Middle frontal gyrus (tissue), 1 donor: ENCODE data around the gene SSBP1.
"Not testable (repeated sequence)": the region's sequence is repeated elsewhere in the genome, so short reads cannot be mapped to it uniquely, and the experiment has no call there.

ENCODE experiments used
- DNase-seq: peaks from one replicate; pipeline ENCODE4 v3.0.0-alpha.2; 2015; ENCODE audit warnings: low spot score; ENCODE audit errors: extremely low spot score

Gene SSBP1

DNA sequence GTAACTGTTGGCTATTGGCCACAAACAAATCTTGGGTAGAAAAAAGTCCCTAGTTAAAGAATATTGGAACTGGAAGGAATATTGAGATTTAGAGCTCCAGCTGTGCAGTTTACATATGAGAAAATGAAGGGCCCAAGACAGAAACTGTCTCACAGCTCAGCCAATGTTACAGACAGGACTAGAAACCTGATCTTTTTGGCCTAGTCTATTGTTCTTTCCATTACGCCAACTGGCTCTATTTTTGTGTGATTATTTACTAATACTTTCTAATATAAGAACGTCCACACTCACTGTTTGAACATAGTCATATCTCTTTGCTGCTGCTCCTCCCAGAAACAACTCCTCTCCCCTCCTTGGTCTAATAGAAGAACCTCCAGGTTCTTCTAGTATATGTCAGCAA lies 28.8 kb upstream of the SSBP1 start:
- DNase-seq = no peak

- no peak for DNase-seq
Observed at GRCh38 chr7:141709749-141710148, 28.4 kb upstream of the SSBP1 start.

DNA sequence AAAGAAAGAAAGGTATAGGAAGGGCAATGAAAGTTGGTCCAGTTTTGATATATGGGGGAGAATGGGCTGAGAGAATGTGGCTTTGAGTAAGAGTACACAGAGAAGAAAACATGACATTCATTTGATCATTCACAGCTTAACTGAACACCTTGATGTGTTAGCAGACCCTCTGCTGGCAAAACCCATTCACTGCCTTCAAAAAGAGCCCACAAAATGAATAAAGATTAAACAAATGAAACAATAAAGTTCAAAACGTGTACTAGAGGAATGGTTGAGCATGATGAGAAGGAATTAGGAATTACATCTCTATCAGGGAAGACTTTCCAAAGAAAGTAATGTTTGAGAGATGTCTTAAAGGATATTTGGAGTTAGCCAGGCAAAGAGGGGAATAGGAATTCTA lies 27.9 kb upstream of the SSBP1 start:
- DNase-seq = no peak

DNA sequence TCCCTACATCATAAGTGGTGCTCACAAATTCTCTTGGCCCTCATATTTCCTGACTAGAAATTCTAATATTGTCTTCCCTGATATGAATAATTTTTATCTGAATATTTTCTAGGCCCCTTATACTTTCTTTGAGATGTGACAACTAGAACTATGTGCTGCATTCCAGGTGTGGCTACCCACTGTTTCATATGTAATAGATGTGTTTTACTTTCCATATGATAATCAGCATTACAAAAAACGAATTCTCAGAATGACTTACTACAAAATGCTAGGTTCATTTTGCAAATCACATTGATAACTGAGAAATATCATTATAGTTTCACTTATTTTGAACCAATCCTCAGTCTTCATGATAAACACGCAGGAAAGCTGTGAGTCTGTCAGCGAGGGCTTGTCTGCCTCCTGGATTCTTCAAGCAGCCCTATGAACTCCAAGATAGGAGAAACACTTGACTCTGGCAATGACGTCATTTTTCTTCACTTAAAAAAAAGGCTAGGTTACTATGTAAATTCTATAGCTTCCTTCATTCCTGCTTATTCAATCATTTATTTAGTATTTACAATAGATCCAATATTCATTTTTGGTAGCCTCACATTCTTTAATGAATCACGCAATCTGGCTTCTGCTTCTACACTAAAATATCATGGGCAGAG lies 25.4 kb upstream of the SSBP1 start:
- no peak for DNase-seq

DNA sequence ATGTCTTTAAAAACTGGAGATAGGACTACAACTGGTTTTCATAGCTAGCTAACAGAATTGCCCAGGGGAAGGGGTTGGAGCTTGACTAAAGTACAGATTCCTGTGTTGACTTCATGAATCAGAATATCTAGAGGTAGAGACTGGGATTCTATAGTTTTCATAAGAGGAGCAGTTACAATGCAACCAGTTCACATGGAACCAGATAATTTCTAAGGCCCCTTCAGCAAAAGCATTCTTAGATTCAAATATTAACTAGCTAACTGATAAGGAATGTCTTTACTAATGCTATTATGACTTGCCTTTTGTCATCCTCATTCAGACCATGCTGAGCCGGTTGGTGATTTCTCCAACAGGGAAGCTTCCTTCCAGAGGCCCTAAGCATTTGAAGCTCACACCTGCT lies 24.3 kb upstream of the SSBP1 start:
- no peak for DNase-seq

- no peak for DNase-seq
Observed at GRCh38 chr7:141714571-141714970, 23.6 kb upstream of the SSBP1 start.

DNA sequence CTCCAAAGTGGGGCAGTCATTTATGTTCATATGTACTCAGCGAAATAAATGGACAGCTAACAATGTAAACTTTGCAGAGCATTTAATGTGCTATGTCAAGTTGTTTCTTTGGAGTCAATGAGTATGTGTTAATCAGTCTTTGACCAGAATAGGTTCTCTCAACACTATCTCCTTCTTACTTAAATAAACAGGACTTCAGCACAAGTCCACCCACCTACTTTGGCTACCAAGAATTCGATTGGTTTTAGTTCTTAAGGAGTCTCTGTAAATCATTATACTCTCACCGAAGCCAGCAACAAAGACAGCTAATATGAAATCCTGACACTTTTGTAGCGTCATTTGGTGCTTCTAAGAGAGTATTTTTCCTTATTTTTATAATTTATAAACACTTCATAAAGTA lies 23.1 kb upstream of the SSBP1 start:
- DNase-seq = no peak

DNA sequence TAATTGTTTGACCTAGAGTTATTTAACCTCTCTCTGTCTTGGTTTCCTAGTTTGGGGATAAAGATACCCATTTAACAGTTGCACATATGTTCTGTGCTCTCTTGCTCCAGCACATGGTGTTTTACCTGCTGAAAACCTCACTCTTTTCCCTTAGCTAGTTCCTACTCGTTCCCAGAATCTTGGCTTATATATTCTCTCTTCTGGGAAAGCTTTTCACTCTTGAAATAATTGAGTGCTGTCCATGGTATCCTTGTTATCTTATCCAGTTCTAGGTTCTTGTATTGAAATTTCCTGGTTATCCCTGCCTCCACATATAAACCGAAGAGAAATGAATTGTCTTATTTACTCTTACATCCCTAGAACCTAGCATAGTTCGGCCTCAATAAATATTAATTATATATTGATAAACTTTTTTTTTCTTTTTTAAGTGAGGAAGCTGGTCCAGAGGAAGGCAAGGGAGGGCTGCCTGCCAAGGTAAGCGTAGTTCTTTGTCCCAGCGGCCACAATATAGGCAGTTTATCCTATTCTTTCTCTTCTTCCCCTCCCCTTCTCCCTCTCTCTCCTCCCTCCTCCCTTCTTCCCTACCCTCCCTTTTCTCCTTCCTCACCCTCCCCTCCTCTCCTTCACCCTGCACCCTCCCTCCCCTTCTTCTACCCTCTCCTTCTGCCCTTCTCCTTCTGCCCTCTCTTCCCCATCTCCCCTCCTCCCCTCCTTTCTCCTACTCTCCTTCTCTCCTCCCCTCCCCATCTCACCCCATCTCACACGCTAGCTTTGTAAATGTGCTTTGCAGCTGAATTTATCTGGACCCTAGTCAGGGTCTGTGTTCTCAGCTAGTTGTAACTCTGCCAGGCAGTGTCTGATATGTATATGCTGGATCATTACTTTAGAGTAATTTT lies 22.1 kb upstream of the SSBP1 start:
- no peak for DNase-seq

DNA sequence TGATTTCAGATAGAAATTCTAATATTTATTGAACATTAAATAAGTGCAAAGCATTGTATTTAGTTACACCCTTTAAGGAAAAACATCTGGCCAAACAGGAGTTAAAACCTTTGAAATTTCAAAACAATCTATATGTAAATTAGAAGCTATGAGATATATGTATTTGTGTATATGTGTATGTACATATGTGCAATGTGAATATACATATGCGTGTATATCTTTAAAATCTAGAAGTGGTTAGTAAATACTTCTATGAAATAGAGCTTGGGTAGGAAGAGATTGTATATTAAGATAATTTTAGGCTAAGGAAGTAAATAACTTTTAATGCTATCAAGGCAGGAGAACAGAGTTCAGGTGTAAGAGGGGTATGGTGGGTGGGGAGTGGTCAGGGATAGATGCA lies 20.7 kb upstream of the SSBP1 start:
- DNase-seq = no peak

- no peak for DNase-seq
Observed at GRCh38 chr7:141722529-141722928, 15.6 kb upstream of the SSBP1 start.

DNA sequence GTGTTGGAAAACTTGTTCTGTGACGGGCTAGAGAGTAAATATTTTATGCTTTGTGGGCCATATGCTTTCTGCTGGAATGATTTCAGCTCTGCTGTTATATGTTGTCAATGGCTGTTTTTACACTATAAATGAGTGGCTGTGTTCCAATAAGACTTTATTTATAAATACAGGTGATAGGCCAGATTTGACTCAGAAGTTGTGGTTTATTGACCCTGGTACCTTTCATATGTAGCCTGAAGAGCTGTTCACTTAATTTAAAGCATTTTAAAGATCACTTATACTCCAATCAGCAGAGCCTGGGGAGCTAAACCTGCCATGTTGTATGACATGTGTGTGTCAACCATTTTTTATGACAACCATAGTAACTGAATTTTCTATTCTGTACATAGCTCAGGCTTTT lies 9.1 kb upstream of the SSBP1 start:
- DNase-seq = no peak

DNA sequence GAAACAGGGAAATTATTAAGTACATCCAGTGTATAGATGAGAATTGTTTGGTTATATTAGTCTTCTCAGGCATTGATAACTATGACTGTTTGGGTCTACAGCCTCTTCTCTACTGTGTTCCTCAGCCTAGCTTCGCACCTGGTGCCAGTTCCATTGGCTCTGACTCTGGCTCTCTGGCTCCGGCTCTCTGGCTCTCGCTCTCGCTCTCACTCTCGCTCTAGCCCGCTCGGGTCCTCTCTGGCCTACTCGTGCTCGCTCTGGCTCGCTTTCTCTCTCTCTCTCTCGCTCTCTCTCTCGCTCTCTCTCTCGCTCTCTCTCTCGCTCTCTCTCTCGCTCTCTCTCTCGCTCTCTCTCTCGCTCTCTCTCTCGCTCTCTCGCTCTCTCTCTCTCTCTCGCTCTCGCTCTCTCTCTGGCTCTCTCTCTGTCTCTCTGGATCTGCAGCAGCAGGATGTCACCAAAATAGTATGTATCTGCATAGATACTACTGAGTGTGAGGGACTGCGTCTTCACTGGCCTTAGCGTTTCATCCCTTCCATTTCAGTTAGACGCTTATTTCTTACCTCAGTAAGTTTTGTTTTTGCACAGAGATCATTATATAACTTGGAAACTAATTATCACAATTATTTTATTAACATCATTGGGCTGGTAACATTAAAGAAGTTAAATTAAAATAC lies 6.5 kb upstream of the SSBP1 start:
- no peak for DNase-seq

GRCh38 chr7:141737118-141737835 lies 881 bp upstream of the SSBP1 start:
- no peak for DNase-seq

- no peak for DNase-seq
Observed at GRCh38 chr7:141738592-141739013, 445 bp downstream of the SSBP1 start.

GRCh38 chr7:141739250-141739649 lies 1.1 kb downstream of the SSBP1 start:
- DNase-seq = no peak

- no peak for DNase-seq
Observed at GRCh38 chr7:141742229-141742628, 4.1 kb downstream of the SSBP1 start.

DNA sequence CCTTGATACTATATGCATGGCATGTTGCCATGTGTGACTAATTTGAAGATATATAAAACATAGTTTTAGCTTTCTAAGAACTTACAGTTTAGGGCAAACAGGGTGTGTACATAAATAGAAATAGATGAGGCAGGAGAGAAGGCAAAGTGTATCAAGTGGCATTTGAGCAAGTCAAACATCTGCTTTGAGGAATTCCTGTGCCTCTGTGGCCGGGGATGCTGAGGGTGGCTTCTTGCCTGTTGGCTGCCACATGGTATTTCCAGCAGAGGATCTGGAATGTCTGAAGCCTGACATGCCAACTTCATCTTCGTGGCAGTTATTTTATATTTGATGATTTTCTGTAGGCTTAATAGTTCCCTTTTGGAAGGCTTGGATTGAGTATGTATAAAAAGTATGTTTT lies 6.0 kb downstream of the SSBP1 start:
- no peak for DNase-seq

- no peak for DNase-seq
Observed at GRCh38 chr7:141748396-141748795, 10.2 kb downstream of the SSBP1 start.

DNA sequence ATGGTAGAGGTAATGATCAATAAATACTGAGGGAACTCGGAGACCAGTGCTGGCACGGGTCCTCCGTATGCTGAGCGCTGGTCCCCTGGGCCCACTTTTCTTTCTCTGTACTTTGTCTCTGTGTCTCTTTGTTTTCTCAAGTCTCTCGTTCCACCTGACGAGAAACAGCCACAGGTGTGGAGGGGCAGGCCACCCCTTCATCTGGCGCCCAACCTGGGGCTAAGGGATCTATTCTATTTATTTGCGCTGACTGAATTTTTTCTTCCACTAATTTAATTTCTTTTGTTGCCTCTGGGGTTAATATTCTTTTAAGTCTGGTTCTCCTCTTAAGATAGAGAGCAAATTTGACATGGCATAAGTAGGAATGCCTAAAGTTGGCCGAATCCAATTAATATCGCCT lies 13.7 kb downstream of the SSBP1 start:
- DNase-seq = not testable (repeated sequence)

DNA sequence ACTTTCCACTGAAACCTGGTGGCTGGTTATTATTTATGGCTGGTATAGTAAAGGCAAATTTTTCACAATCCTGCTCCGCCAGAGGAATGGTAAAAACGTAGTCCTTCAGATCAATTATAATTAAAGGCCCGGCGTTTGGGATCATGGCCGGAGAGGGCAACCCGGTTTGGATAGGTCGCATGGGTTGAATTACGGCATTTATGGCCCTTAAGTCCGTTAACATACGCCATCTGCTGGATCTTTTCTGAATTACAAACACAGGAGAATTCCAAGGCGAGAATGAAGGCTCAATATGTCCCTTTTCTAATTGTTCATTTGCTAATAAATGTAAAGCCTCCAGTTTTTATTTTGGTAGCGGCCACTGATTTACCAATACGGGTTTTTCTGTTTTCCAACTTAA lies 14.5 kb downstream of the SSBP1 start:
- DNase-seq = no peak

DNA sequence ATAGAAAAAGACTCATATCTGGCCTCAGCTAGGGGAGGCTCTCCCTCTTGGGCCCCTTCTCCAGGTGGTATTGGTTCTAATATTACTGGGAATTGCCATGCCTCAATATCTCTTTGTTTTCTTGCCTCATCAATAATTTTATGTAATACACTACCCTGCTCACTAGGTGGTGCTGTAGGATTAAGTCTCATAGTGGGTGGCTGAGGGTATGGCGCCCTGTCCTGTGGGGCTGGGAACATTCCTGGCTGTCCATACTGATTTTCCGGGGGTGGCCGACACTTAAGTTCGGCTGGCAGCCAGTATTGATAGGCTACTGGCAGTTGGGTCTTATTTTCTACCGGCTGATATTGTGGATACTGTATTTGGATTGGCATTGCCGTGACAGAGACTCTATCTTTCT lies 16.8 kb downstream of the SSBP1 start:
- DNase-seq = no peak

DNA sequence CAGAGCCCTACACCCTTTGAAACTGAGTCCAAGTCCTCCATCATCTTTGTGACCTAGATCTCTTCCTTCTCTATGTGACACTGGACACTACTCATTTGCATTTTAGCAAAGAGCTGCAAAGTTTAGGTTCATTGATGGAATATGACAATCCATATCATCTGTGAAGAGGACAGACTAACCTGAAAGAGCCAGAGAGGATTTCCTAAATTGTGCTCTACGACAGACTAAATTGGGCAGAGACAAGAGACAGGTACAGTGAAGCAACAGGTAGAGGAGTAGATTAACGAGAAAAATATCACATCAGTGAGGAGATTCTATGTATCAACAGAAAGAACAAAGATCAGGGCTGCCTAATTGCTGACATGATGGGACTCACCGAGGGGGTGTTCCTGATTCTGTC lies 25.6 kb downstream of the SSBP1 start, which contains the start of gene TAS2R3:
Gene TAS2R3, plus strand, starts transcription at position 301 of the 400 bp plus-strand sequence. Its CDS starts 62 bp downstream, at position 363.
- DNase-seq = no peak
